ENCODE results near the gene UBAP2L. TPM values are rescaled to one million over a fixed set of nuclear protein-coding genes. Genes with fewer than 3 reads are reported as not detected.

Gene UBAP2L
- total RNA-seq, 1 donor from 2014 or later = 20.8 TPM

DNA sequence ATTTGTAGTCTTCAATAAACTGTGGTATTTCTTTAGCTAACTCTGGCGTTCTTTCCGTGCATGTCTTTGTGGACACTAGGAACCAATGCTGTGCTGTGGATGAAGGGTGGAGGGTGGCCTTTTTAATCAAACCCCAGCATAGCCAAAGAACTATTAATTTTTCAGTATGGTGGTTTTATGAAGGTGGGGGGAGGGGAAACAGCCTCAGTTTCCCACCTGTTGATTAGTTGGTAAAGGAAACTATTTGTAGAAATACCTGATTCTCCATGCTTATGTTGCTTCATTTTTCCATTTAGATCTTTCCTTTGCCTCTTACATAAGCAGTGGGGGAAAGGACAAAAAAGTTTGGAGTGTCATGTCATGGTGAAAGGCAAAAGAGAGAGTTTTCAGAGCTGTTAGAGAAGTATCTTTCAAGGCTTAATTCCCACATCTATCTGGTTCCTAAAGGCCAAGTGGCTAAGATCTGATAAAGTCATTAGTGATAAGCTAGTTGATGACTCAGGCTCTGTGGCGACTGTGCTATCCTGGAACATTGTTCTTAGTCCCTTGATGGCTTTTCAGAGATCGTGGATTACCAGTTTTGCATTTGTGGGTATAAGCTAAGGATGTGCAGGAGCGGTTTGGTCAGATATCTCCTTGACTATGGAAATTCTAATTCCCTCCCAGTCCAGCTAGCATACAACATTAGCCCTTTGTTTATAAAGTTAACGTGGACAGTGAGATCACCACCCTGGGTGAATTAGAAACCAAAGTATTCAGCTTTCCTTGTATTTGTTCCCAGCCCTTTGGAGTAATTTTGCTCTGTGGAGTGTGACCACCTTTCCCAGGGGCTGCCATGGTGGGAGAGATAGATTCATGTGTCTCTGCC lies 42.9 kb downstream of the UBAP2L start:
- Histone ChIP-seq H3K27me3 (ENCODE audit: control insufficient read depth, insufficient read depth, low read length) (no peaks in the 10 kb centered on the region), H3K4me3 (ENCODE audit: low read depth, low read length) (no peak overlapping the region), H3K36me3 (ENCODE audit: control insufficient read depth, insufficient read depth, low read length) (peaks cover 28% of the 10 kb centered on the region)
- DNase-seq (ENCODE audit: low read depth) = no peak
- TF ChIP-seq, protein P1, sequence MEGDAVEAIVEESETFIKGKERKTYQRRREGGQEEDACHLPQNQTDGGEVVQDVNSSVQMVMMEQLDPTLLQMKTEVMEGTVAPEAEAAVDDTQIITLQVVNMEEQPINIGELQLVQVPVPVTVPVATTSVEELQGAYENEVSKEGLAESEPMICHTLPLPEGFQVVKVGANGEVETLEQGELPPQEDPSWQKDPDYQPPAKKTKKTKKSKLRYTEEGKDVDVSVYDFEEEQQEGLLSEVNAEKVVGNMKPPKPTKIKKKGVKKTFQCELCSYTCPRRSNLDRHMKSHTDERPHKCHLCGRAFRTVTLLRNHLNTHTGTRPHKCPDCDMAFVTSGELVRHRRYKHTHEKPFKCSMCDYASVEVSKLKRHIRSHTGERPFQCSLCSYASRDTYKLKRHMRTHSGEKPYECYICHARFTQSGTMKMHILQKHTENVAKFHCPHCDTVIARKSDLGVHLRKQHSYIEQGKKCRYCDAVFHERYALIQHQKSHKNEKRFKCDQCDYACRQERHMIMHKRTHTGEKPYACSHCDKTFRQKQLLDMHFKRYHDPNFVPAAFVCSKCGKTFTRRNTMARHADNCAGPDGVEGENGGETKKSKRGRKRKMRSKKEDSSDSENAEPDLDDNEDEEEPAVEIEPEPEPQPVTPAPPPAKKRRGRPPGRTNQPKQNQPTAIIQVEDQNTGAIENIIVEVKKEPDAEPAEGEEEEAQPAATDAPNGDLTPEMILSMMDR (IDR thresholded peaks at IDR 0.05; ENCODE audit: insufficient read depth, low read length, severe bottlenecking) = no peak
- no peak for FAIRE-seq

DNA sequence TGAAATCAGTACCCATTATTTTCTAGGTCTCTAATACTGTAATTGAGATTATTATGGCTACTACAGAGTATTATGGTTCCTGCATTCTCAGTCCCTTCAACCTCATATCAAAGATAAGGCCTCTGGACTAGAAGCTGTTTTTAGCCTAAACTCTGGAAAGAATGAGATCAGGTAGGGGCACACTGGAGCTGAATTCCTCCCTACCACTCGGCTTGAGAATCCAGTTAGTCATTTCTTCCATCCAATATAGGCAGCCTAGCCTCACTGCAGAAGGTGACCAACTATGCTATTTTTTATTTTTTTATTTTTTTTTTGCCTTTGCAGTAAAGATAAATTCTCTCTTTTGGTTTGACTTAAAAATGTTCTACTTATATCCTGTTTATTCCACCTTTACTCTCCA lies 43.7 kb downstream of the UBAP2L start:
- Histone ChIP-seq H3K36me3 (ENCODE audit: control insufficient read depth, insufficient read depth, low read length) (peaks cover 32% of the 10 kb centered on the region), H3K4me3 (ENCODE audit: low read depth, low read length) (no peak overlapping the region), H3K27me3 (ENCODE audit: control insufficient read depth, insufficient read depth, low read length) (no peaks in the 10 kb centered on the region)
- TF ChIP-seq, protein P1 (IDR thresholded peaks at IDR 0.05; ENCODE audit: insufficient read depth, low read length, severe bottlenecking) = no peak
- no peak for FAIRE-seq
- DNase-seq (ENCODE audit: low read depth) = no peak

DNA sequence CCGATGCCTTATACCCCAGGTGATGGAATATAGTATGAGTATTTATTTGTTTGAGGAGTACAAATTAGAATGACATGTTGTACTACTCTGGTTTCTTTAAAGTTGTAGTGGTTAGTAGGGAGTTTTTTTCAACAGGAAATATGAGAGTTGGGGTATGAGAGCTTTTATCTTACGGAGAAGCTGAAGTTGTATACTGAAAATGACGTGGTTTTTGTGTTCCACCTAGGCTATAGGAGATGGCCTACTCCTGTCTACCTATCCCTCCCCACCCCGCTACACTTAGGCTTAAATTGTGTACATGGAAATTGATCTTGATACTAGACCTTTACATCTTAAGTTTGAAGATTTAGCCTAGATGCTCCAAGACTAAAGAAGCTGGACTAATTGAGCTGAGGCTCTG lies 44.8 kb downstream of the UBAP2L start:
- DNase-seq (ENCODE audit: low read depth) (no peak), FAIRE-seq (no peak)
- TF ChIP-seq, protein P1 (IDR thresholded peaks at IDR 0.05; ENCODE audit: insufficient read depth, low read length, severe bottlenecking) = no peak
- H3K4me3 ChIP-seq (ENCODE audit: low read depth, low read length) = no peak overlapping the region
- H3K36me3 ChIP-seq (ENCODE audit: control insufficient read depth, insufficient read depth, low read length) = peaks cover 29% of the 10 kb centered on the region
- H3K27me3 ChIP-seq (ENCODE audit: control insufficient read depth, insufficient read depth, low read length) = no peaks in the 10 kb centered on the region

DNA sequence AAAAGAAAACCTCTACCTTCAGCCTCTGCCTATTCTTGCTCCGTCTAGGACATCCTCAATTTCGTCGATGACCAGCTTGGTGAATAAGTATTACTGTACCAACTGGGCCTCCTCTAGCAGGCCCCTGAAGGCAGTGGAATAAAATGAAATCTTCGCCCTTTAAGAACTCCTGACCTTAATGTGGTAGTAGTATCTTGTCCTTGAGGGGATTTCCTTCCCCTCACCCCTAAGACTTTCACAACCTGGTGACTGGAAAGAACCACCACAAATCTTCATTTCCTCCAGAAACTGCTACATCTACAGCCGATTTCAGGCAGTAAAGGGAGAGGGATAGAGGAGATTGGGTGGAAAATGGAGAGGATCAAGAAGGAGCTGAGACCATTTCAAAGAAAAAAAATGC lies 50.1 kb downstream of the UBAP2L start:
- DNase-seq (ENCODE audit: low read depth) (no peak), FAIRE-seq (peak; percentile 23)
- TF ChIP-seq, protein P1 (IDR thresholded peaks at IDR 0.05; ENCODE audit: insufficient read depth, low read length, severe bottlenecking) = no peak
- no peak overlapping the region for H3K4me3 ChIP-seq (ENCODE audit: low read depth, low read length)
- H3K36me3 ChIP-seq (ENCODE audit: control insufficient read depth, insufficient read depth, low read length) = peaks cover 16% of the 10 kb centered on the region
- H3K27me3 ChIP-seq (ENCODE audit: control insufficient read depth, insufficient read depth, low read length) = no peaks in the 10 kb centered on the region

DNA sequence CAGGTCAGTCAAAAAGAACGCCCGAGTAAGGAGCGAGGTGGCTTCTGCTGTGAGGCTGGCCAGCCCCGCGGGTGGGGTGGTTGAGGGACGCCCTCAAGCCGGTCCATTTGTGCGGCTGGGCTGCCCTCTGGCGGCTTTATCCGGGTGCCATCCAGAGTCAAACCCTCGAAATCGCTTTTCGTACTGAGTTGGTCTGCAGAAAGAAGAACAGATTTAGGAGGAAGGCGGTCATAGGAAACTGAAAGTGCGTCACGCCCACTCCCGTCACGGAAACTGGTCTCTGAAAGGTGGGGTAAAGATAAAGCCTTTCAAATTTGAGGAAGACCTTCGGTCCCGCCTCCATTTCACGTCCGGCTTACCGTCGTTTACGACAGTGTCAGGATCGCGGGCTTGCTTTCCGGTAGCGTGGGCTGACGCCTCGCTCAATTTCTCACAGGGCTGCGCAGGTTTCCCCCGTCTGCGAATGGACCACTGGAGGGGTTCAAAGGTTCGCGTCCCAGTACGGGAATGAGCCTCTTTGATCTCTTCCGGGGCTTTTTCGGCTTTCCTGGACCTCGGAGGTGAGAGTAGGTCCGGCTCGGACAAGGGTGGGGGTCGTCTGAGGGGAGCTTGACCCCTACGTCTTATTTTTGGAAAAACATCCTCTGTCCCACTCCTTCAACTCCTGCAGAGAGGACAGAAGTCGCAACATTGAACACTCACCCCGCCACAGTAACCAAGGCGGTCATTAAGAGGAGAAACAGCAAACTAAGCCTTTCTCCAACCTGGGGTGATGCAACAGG lies 51.7 kb downstream of the UBAP2L start, which contains the start of gene HAX1:
Gene HAX1, plus strand, starts transcription at position 413 of the 782 bp plus-strand sequence. Its CDS starts 95 bp downstream, at position 508.
- TF ChIP-seq, protein P1 (IDR thresholded peaks at IDR 0.05; ENCODE audit: insufficient read depth, low read length, severe bottlenecking) = peak; percentile 84
- Histone ChIP-seq H3K36me3 (ENCODE audit: control insufficient read depth, insufficient read depth, low read length) (peaks cover 17% of the 10 kb centered on the region), H3K27me3 (ENCODE audit: control insufficient read depth, insufficient read depth, low read length) (no peaks in the 10 kb centered on the region), H3K4me3 (ENCODE audit: low read depth, low read length) (peak within 1 kb of the TSS; percentile 93)
- DNase-seq (ENCODE audit: low read depth) (peak; percentile 96), FAIRE-seq (peak; percentile 96)

Data from bronchial epithelial cell (primary cell).